Left ventricle myocardium inferior (tissue), 1 donor: ENCODE data around the gene TBC1D32. TPM values are rescaled to one million over a fixed set of nuclear protein-coding genes. Genes with fewer than 3 reads are reported as not detected.

Source experiments
- DNase-seq: peaks from one replicate; pipeline ENCODE4 v3.0.0-alpha.2; 2020
- H3K27ac ChIP-seq: fragments of 200-600 bp; replicated peaks from 2 replicates; pipeline ENCODE4 v1.8.0; 2021
- H3K27me3 ChIP-seq: fragments of 200-600 bp; 2 replicates; pipeline ENCODE4 v1.8.0; 2021; ENCODE audit warnings: low read depth
- H3K36me3 ChIP-seq: fragments of 200-600 bp; 2 replicates; pipeline ENCODE4 v1.8.0; 2021
- H3K4me1 ChIP-seq: fragments of 200-600 bp; 2 replicates; pipeline ENCODE4 v1.8.0; 2021
- H3K4me3 ChIP-seq: fragments of 200-600 bp; 2 replicates; pipeline ENCODE4 v1.8.0; 2021; ENCODE audit warnings: mild to moderate bottlenecking, moderate library complexity
- H3K9me3 ChIP-seq: fragments of 200-600 bp; replicated peaks from 2 replicates; pipeline ENCODE4 v1.8.0; 2021
- intact Hi-C: fragments of 100-400 bp; cut with micrococcal nuclease; formaldehyde crosslinking; loops from one replicate; pipeline ENCODE4 v1.11.0; 2022
- total RNA-seq: library from RNA; stranded (reverse); fragmentation: NEBNext Ultra II Directional; extraction: Animal tissue kit (Norgen Biotek cat#: 25700); gene quantifications from one replicate; pipeline ENCODE4 v1.2.1, GENCODE V29; 2021
- TF ChIP-seq, protein P1 (sequence below): fragments of 200-600 bp; IDR thresholded peaks from 2 replicates; pipeline ENCODE4 v1.8.0; 2021; ENCODE audit warnings: antibody characterized with exemption, mild to moderate bottlenecking, borderline replicate concordance
- donor health status: DM: no; HTN: yes; CAD: no; lungs with severe emphysema.

TBC1D32 gene
- total RNA-seq, 1 donor from 2014 or later: 3.5 TPM

DNA sequence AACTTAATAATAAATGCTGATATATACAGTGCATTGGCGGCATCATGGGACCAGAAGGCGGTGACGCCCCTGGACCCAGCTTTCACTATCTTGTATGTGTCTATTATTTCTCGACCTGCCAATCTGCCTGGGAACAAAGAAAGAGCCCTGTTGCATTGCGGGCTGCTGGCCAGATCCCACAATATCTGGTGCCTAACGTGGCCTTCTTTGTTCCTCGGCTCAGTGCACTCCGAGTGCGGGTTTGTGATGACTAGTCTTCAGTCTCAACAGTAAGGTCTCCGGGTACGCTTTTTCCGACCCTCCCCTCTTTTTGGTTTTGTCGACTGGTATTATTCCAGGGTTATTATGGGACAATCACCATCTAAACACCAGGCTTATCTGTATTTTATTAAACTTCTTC lies 291.5 kb downstream of the TBC1D32 start:
- DNase-seq: no peak
- H3K27me3 ChIP-seq: no peaks in the 10 kb centered on the region
- intact Hi-C loops: no loop called here
- peaks cover 5% of the 10 kb centered on the region for H3K9me3 ChIP-seq
- no peaks in the 10 kb centered on the region for H3K36me3 ChIP-seq
- H3K4me1 ChIP-seq: no peaks in the 10 kb centered on the region
- no peak overlapping the region for H3K4me3 ChIP-seq
- H3K27ac ChIP-seq: no peak overlapping the region
- TF ChIP-seq, protein P1, sequence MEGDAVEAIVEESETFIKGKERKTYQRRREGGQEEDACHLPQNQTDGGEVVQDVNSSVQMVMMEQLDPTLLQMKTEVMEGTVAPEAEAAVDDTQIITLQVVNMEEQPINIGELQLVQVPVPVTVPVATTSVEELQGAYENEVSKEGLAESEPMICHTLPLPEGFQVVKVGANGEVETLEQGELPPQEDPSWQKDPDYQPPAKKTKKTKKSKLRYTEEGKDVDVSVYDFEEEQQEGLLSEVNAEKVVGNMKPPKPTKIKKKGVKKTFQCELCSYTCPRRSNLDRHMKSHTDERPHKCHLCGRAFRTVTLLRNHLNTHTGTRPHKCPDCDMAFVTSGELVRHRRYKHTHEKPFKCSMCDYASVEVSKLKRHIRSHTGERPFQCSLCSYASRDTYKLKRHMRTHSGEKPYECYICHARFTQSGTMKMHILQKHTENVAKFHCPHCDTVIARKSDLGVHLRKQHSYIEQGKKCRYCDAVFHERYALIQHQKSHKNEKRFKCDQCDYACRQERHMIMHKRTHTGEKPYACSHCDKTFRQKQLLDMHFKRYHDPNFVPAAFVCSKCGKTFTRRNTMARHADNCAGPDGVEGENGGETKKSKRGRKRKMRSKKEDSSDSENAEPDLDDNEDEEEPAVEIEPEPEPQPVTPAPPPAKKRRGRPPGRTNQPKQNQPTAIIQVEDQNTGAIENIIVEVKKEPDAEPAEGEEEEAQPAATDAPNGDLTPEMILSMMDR: no peak

DNA sequence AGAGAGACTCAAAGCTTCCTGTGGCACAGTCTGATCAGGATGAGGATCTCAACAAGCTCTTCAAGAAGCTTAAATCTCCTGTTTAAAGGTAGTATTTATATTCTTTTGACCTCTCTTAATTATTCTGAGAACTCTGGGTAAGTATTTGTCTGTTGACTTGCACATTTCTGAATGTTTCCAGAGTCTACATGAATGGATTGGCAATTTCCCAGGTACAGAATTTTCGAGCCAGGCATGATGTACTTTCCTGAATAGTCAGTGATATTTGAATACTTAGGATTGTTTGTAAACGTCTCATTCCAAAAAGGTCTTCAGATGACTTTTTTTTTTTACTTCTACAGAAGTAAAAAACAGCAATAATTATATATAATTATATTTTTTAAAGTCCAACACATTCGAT lies 293.4 kb downstream of the TBC1D32 start:
- peaks cover 5% of the 10 kb centered on the region for H3K9me3 ChIP-seq
- intact Hi-C loops: no loop called here
- no peak overlapping the region for H3K4me3 ChIP-seq
- no peaks in the 10 kb centered on the region for H3K36me3 ChIP-seq
- no peak overlapping the region for H3K27ac ChIP-seq
- H3K27me3 ChIP-seq: no peaks in the 10 kb centered on the region
- TF ChIP-seq, protein P1: no peak
- DNase-seq: no peak
- no peaks in the 10 kb centered on the region for H3K4me1 ChIP-seq

DNA sequence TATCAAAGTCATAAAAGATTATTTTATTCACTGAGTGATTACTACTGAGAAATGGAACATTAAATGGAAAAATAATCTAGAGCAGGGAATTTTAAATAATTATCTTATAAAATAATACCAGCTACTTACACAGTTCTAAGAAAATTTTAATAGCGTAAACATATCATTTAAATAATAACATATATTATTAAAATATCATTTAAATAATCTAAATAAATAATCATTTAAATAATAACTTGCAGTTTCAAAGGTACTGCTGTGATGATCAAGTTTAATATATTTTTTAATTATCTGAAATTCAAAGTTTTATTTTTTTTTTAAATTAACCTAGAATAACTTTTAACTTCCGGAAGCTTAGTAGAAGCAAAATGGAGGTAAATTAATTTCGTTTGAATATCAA lies 301.2 kb downstream of the TBC1D32 start:
- intact Hi-C loops: no loop called here

DNA sequence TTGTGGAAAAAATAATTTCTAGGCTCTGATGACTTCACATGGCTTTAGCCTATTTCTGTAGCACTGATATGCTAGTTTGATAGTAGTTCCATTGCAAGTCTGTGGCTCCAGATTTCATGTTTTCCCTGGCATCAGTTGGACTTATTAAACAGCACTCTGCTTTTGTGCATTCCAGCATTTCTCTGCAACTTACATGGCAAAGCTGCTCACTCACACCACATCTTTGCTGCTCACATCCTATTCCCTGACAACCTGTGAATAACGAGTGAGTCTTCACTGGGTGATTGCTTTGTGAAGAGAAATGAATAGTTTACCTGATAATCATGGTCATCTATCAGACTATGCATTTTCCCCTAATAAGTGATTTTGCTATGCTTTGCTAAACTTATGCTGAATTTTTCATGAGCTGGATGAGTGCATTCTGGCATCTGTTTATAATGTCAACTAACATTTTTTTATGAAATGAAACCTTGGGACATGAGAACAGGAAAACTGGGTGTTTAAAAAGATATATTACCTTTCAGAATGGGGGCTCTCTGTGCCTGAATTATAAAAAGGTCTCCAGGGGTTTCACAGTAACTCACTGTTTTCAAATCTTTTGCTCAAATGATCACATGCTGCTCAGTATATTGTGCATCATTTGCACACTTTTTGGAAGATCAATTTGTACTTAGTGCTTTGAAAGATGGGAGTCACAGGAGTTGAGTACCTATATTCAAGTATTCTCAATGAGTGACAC lies 301.8 kb downstream of the TBC1D32 start:
- H3K9me3 ChIP-seq: no peaks in the 10 kb centered on the region
- no peaks in the 10 kb centered on the region for H3K27me3 ChIP-seq
- no peak overlapping the region for H3K4me3 ChIP-seq
- intact Hi-C loops: no loop called here
- no peaks in the 10 kb centered on the region for H3K36me3 ChIP-seq
- H3K27ac ChIP-seq: no peak overlapping the region
- no peak for DNase-seq
- H3K4me1 ChIP-seq: no peaks in the 10 kb centered on the region
- TF ChIP-seq, protein P1: no peak

More for the DNA sequence above, 301.2 kb downstream of the TBC1D32 start:
- H3K27ac ChIP-seq: no peak overlapping the region
- TF ChIP-seq, protein P1: no peak
- DNase-seq: no peak
- H3K4me1 ChIP-seq: no peaks in the 10 kb centered on the region
- no peaks in the 10 kb centered on the region for H3K27me3 ChIP-seq
- no peaks in the 10 kb centered on the region for H3K9me3 ChIP-seq
- no peaks in the 10 kb centered on the region for H3K36me3 ChIP-seq
- no peak overlapping the region for H3K4me3 ChIP-seq

Other genes with a start within 250 kb of the TBC1D32 start
- 248 TPM for gene GJA1, start 101.2 kb upstream of the TBC1D32 start, total RNA-seq